ENCODE measurements around the gene C21orf91.

DNA sequence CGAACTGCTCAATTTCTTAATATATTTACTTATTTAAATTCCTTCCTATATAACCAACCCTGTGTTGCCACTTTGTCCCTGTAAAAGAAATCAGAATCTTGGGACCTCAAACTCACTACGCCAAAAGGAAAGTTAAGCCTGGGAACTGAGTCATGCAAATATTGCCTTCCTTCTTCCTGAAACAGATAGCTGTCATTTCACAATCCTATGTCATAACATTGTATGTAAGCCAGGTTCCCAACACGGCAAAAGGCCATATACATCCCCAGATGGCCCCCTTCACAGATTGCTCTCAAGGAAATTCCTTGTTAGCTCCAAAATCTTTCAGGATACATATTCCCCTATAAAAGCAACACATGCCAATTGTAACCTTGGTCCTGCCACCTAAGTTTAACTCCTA is 39.7 kb downstream of the C21orf91 start:
- TF ChIP-seq REST (IDR thresholded peaks at IDR 0.05; ENCODE audit: unreplicated experiment) (no peak), EZH2 (IDR thresholded peaks at IDR 0.05; ENCODE audit: low read depth, unreplicated experiment) (no peak), POLR2AphosphoS5 (IDR thresholded peaks at IDR 0.05; ENCODE audit: low read depth) (no peak), CREB1 (CRISPR knock-in tag; IDR thresholded peaks at IDR 0.05; ENCODE audit: low read depth) (no peak), EZH2phosphoT487 (IDR thresholded peaks at IDR 0.05; ENCODE audit: unreplicated experiment) (no peak), STAT1 (IDR thresholded peaks at IDR 0.05; ENCODE audit: unreplicated experiment) (no peak)
- TF ChIP-seq, protein P1, sequence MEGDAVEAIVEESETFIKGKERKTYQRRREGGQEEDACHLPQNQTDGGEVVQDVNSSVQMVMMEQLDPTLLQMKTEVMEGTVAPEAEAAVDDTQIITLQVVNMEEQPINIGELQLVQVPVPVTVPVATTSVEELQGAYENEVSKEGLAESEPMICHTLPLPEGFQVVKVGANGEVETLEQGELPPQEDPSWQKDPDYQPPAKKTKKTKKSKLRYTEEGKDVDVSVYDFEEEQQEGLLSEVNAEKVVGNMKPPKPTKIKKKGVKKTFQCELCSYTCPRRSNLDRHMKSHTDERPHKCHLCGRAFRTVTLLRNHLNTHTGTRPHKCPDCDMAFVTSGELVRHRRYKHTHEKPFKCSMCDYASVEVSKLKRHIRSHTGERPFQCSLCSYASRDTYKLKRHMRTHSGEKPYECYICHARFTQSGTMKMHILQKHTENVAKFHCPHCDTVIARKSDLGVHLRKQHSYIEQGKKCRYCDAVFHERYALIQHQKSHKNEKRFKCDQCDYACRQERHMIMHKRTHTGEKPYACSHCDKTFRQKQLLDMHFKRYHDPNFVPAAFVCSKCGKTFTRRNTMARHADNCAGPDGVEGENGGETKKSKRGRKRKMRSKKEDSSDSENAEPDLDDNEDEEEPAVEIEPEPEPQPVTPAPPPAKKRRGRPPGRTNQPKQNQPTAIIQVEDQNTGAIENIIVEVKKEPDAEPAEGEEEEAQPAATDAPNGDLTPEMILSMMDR (conservative IDR thresholded peaks at IDR 0.05; ENCODE audit: low read depth in 2 of 2) = no peak

All from GM23338 (cell line).